DND-41 (cell line): ENCODE measurements around the gene CARHSP1.

Experiments used
- EZH2 ChIP-seq: IDR thresholded peaks from 3 replicates; pipeline ENCODE4 v1.6.1; 2012; ENCODE audit warnings: borderline replicate concordance, low read depth, mild to moderate bottlenecking, moderate library complexity, low read length, inconsistent platforms; ENCODE audit not compliant: severe bottlenecking
- TF ChIP-seq, protein P1 (sequence below): IDR thresholded peaks from 2 replicates; pipeline ENCODE4 v1.5.1; 2012; ENCODE audit warnings: borderline replicate concordance, low read length, moderate library complexity, mild to moderate bottlenecking; ENCODE audit not compliant: poor library complexity, severe bottlenecking; ENCODE audit errors: extremely low read depth

GRCh38 chr16:8861563-8862308 lies 7.1 kb downstream of the CARHSP1 start:
- TF ChIP-seq, protein P1, sequence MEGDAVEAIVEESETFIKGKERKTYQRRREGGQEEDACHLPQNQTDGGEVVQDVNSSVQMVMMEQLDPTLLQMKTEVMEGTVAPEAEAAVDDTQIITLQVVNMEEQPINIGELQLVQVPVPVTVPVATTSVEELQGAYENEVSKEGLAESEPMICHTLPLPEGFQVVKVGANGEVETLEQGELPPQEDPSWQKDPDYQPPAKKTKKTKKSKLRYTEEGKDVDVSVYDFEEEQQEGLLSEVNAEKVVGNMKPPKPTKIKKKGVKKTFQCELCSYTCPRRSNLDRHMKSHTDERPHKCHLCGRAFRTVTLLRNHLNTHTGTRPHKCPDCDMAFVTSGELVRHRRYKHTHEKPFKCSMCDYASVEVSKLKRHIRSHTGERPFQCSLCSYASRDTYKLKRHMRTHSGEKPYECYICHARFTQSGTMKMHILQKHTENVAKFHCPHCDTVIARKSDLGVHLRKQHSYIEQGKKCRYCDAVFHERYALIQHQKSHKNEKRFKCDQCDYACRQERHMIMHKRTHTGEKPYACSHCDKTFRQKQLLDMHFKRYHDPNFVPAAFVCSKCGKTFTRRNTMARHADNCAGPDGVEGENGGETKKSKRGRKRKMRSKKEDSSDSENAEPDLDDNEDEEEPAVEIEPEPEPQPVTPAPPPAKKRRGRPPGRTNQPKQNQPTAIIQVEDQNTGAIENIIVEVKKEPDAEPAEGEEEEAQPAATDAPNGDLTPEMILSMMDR = no peak
- no peak for TF ChIP-seq EZH2
